Erythroblast (primary cell): ENCODE measurements around the gene ADARB2.

Experiments
- GATA1 ChIP-seq: IDR thresholded peaks from 2 replicates; pipeline ENCODE4 v1.6.1; 2011; ENCODE audit warnings: low read depth, mild to moderate bottlenecking, control low read depth, low read length, moderate library complexity
- POLR2A ChIP-seq: IDR thresholded peaks from 2 replicates; pipeline ENCODE4 v1.6.1; 2011; ENCODE audit warnings: mild to moderate bottlenecking, low read length

- TF ChIP-seq POLR2A (no peak), GATA1 (no peak)
Measured at GRCh38 chr10:1754506-1755153, 17.3 kb upstream of the ADARB2 start.
